ENCODE results near the gene CDIP1. TPM values are rescaled to one million over a fixed set of nuclear protein-coding genes. Genes with fewer than 3 reads are reported as not detected.
A peak's percentile ranks its signal among the peaks of the same experiment; 100 is the strongest.

CDIP1 gene
- total and polyA plus RNA-seq, 10 of the 15 experiments (the other 5 are each of a cell fraction or from before 2014, with no cell fraction given), result 6.1 to 32.4 (median 13.6) TPM

DNA sequence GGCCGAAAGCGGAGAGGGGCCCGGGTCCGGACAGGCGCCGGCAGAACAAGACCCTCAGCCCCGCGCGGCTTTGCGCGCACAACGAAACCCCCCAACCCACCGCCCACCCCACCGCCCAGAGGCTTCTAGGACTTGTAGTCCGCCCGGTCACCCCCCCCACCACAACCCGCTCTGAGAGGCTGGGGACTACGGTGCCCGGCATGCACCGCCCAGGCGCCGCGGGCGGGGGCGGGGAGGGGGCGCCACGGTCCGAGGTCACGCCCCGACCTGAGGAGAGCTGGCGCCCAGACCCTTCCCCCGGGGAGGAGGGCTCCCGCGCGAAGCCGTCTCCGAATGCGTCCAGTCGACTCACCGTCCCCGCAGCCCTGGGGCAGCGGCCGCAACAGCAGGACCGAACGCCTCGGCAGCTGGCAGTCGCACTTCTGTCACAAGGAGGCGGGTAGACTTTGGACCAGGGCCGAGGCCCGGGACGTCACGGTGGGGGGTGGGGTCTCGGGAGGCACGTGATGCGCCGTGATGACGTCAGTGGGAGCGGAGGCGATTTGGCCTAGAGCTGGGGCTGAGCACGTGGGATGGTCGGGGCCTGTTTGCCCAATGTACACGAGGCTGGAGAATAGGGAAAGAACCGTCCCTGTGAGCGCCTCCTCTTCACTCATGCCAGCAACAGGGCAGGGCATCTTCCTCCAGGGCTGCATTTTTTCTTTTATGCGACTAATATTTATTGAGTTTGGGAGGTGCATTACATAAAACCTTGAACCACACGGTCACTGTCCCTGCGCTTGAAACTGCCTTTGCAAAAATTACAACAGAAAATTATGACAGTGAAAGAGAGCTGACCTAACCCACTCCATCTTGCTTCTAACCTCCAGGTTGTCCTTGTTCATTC is at the start of gene CDIP1 (continued):
- TF ChIP-seq CUX1 (IDR thresholded peaks at IDR 0.05; ENCODE audit: insufficient replicate concordance, low read depth, low read length) (no peak), NFXL1 (IDR thresholded peaks at IDR 0.05; ENCODE audit: borderline replicate concordance) (no peak), ZSCAN29 (IDR thresholded peaks at IDR 0.05) (no peak), KAT2A (conservative IDR thresholded peaks at IDR 0.05; ENCODE audit: control insufficient read depth, low read depth, low read length) (no peak), ASH2L (IDR thresholded peaks at IDR 0.05; ENCODE audit: borderline replicate concordance, low read depth) (no peak), NBN (IDR thresholded peaks at IDR 0.05) (peak; percentile 98), CREM (IDR thresholded peaks at IDR 0.05; ENCODE audit: low read depth) (peak; percentile 97), SREBF1 (IDR thresholded peaks at IDR 0.05; ENCODE audit: low read length) (no peak), IRF4 (IDR thresholded peaks at IDR 0.05; ENCODE audit: low read depth, low read length) (peak; percentile 39; the same call in 1 of the 2 replicates), CEBPZ (IDR thresholded peaks at IDR 0.05; ENCODE audit: low read depth, low read length) (no peak), IKZF2 (IDR thresholded peaks at IDR 0.05) (no peak; a peak in 1 of 4 replicates), ATF3 (IDR thresholded peaks at IDR 0.05; ENCODE audit: borderline replicate concordance, extremely low read depth, low read depth, low read length) (peak; percentile 66; the same call in 1 of the 2 replicates), NFYA (IDR thresholded peaks at IDR 0.05; ENCODE audit: borderline replicate concordance, low read depth, low read length) (no peak), BCL11A (IDR thresholded peaks at IDR 0.05; ENCODE audit: low read depth, low read length) (no peak)
- TF ChIP-seq, protein P1, sequence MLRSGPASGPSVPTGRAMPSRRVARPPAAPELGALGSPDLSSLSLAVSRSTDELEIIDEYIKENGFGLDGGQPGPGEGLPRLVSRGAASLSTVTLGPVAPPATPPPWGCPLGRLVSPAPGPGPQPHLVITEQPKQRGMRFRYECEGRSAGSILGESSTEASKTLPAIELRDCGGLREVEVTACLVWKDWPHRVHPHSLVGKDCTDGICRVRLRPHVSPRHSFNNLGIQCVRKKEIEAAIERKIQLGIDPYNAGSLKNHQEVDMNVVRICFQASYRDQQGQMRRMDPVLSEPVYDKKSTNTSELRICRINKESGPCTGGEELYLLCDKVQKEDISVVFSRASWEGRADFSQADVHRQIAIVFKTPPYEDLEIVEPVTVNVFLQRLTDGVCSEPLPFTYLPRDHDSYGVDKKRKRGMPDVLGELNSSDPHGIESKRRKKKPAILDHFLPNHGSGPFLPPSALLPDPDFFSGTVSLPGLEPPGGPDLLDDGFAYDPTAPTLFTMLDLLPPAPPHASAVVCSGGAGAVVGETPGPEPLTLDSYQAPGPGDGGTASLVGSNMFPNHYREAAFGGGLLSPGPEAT (IDR thresholded peaks at IDR 0.05; ENCODE audit: low read depth), result peak; percentile 40; the same call in 1 of the 2 replicates

Data from GM12878 (cell line).